ENCODE measurements around the gene IKBKG.
"Not testable (repeated sequence)": the region's sequence is repeated elsewhere in the genome, so short reads cannot be mapped to it uniquely, and the experiment has no call there.

Gene IKBKG

DNA sequence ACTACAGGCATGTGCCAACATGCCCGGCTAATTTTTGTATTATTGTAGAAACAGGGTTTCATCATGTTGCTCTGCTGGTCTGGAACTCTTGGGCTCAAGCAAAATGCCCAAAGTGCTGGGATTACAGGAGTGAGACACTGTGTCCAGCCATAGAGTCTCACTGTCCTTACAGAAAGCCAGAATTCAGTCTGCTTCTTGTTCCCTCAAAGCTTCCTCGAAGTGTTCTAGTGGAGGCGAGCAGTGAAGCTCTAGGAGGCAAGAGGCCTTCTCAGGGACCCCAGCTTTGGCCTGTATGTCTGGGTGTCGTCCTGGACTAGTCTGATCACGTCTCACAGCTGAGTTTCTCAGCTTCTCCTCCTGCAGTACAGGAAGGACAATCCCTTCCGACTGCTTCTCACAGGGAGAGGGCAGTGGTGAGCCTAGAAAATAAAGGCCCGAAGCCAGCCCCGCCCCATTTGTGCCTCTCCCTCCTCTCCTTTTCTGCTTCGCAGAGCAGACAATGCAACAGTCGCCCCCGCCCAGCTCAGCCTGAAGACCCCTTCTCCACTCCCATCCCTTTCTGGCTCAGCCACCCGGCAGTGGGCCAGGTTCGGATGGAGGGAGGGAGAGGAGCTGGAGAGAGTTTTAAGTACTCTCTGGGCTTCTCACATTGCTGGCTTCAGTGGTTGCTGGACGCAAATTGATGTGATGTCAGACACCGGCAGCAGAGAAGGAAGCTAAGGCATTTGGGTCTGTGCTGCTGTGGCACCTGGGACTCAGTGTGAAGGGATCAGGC lies 20.3 kb upstream of the IKBKG start:
- no peak for DNase-seq (ENCODE audit: low read depth in 2 of 2)

DNA sequence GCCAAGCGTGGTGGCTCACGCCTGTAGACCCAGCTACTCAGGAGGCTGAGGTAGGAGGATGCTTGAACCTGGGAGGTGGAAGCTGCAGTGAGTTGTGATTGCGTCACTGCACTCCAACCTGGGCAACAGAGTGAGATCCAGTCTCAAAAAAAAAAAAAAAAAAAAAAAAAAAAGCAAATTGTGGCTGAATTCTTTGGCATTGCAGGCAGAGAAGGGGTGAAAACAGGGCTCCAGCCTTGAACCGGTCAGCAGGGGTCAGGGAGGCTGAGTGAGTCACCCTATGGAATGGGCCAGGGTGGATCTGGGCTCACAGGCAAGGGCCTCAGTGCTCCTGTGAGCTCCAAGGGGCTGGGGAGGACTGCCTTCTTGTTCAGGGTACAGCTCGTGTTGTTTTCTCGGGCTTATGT lies 18.2 kb upstream of the IKBKG start:
- DNase-seq (ENCODE audit: low read depth in 2 of 2), result no peak

DNA sequence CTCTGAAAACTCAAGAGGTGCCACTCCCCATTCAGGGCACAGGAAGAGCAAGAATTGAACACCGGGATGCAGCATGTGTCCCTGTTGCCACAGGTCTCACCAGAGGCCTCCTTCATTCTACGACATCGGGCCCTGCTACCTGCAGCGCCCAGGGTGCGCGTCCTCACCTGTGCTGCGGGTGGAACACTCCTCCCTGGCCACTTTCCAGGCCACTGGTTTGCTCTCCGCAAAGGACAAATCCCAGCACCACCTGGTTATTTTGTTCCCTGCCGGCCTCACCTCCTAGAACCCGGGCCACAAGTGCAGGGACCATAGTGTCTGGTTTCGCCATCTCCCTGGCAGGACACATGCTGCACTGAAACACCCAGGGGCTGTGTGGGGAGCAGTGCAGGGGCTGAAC lies 17.1 kb upstream of the IKBKG start:
- no peak for DNase-seq (ENCODE audit: low read depth in 2 of 2)

DNA sequence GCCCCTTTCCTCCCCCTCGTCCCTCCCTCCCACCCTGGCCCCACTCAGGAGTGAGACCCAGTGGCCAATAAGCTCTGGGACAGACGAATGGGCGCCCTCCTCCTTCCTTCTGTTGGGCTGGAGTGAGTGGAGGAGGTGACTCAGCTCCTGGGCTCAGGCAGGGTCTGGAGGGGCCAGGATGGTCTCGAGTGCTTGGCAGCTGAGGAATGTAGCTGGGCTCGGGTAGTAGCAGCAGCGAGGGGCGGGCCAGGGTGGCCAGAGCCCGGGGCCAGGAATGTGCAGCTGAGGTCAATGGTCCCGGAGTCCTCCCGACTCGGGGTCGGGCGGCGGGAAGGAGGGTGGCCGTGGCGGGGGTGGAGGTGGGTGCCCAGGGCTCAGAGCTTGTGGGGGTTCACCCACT lies 15.8 kb upstream of the IKBKG start:
- no peak for DNase-seq (ENCODE audit: low read depth in 2 of 2)

DNA sequence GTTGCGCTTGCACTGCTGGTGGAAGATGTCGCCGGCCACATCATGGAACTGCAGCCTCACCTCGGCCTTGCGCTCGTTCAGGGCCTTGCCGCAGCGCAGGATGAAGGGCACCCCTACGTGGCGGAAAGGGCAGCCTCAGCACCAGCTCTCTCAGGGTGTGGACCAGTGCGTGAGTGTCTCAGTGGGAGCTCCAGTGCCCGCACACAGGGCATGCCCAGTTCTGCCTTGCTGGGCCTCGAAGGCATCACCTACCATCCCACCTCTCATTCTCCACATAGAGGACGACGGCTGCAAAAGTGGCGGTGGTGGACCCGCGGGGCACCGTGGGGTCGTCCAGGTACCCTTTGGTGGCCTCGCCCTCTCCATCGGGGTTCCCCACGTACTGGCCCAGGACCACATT lies 14.7 kb upstream of the IKBKG start:
- no peak for DNase-seq (ENCODE audit: low read depth in 2 of 2)

DNA sequence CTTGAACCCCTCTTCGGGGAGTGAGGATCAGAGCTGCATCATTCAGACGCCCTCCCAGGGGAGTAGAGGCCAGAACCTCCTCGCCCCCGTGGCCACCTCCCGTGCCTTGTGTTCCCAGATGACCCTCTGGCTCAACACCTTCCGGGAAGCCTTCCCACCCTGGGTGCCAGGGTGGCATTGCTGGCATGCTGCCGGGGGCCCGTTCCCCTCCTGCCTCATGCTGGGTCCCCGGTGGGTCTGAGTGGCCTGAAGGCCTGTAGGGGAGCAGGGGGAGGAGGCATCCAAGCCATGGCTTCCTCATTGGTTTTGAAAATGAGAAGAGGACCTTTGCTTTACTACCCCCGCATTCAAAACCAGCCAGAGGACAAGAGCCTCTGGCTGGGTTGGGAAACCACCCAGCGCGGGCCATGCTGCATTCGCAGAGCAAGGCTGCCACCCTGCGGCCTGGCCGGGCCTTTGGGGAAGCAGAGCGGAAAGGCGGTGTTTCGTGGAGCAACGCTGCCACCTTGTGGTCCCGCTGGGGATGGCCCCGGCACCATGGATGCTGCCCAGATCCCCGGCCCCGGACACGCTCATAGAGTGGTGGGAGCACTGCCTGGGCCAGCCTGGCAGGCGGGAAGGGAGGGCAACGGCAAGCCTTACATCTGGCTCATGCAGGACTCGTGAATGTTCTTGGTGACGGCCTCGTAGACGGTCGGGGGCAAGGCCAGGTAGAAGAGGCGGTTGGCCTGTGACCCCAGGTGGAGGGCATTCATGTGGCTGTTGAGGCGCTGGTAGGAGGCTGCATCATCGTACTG lies 12.7 kb upstream of the IKBKG start:
- DNase-seq (ENCODE audit: low read depth in 2 of 2), result peak; percentile 75 to 80

DNA sequence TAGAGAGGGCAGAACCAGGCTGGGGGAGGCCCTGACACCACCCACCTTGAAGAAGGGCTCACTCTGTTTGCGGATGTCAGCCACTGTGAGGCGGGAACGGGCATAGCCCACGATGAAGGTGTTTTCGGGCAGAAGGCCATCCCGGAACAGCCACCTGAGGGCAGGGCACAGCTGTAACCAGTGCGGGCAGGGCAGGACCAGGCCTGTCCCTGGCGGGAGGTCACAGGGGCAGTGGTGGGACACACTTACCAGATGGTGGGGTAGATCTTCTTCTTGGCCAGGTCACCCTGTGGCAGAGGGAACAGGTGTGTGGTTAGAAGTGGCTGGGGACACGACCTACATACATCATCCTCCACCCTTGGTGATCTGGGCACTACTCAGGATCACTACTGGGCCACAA lies 11.5 kb upstream of the IKBKG start:
- no peak for DNase-seq (ENCODE audit: low read depth in 2 of 2)

DNA sequence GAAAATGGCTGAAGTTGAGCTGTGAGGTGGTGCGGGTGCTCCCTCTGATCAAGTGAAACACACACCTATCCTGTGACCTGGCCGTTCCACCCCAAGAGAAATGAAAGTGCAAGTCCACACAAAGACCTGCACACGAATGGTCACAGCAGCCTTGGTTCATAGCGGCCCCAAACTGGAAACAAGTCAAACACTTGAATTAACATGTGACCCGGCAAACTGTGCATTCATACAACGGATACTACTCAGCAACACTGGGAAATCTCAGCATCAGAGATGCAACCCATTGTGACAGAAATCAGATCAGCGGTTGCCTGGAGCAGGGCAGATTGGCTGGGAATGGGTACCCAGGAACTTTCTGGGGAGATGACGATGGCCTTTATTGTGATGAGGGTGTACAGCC lies 8.3 kb upstream of the IKBKG start:
- no peak for DNase-seq (ENCODE audit: low read depth in 2 of 2)

DNA sequence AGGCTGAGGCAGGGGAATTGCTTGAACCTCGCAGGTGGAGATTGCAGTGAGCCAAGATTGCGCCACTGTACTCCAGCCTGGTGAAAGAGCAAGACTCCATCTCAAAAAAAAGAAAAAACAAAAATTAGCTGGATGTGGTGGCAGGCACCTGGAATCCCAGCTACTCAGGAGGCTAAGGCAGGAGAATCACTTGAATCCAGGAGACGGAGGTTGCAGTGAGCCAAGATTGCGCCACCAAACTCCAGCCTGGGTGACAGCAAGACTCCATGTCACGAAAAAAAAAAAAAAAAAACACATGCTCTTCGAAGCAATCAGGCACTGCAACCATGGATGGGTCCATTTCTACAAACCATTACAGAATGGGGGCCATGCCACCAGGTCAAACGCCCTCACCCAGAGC lies 7.1 kb upstream of the IKBKG start:
- DNase-seq (ENCODE audit: low read depth in 2 of 2), result not testable (repeated sequence)

DNA sequence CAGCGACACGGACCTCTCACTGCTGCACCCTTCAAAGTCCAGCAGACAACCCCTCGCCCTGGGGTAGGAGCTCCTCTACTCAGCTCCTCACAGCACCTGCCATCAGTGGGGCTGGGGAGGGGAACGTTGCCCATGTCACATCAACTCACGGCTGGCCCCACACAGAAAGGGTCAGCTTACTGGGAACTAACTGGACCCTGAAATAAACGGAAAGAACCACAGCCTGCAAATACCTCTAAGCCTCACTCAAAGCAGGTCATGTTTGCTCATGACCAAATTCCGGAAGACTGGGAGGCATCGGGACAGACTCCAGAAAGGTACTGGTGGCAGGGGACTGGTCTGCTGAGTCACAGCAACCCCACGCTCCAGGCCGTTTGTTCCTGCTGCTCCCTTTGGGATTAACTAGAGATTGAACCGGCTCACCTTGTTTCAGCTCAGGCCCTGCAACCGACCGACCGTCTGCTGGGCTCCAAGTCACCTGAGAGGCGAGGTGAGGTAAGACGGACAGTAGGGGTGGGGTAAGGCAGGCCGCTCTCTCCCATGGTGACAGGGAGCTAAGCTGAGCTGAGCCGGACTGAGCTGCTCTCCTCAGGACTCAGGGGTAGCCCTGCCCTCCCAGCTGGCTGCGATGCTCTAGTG lies 6.4 kb upstream of the IKBKG start:
- no peak for DNase-seq (ENCODE audit: low read depth in 2 of 2)

DNA sequence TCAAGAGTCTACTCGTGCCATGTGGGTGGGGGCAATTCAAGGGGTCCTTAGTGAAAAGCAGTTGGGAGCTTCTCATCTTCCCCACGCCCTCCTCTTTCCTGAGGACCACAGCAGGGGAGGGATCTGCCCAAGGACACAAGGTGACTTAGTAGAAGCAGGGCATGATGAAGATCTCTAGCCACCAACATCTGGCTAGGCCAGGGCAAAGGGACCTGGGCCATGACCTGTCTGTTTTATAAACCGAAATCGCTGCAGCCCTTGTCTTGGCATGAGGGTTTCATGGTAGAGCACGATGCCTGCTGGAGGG lies 5.9 kb upstream of the IKBKG start:
- DNase-seq (ENCODE audit: low read depth in 2 of 2), result no peak

DNA sequence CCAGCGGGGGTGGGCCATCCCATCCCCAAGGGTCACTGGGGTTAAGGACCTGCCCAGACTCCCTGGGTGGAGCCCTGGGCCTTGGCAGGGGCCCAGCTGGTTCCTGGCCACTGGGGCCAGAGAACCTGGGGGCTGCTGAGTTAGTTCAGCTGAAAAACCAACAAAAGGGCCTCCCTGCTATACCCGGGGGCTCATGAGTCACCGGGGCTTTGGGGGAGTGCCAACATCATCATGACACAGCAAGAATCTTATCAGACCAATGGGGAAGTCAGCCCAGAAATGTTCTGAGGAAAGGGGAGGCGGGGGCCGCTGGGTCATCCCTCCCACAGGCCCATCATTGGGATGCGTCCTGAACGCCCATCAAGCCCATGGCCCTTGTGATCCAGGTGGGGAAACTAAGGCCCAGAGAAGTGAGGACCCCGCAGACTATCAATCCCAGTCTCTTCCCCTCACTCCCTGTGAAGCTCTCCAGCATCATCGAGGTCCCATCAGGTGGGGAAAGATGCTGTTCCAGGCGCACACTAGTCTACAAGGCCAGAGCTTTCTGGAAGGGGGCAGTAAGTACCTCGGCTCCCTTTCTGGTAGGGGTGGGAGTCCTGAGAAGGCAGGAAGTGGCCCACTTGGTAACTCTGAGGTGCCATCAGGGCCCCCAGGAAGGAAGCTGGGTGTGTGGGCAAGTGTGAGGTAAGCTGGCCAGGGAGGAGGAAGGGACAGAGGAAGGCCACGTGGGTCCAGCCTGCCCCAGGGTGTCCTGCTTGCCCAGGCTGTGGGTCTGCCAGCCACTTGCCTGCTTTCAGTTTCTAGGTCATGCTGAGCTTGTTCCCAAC lies 5.3 kb upstream of the IKBKG start:
- no peak for DNase-seq (ENCODE audit: low read depth in 2 of 2)

DNA sequence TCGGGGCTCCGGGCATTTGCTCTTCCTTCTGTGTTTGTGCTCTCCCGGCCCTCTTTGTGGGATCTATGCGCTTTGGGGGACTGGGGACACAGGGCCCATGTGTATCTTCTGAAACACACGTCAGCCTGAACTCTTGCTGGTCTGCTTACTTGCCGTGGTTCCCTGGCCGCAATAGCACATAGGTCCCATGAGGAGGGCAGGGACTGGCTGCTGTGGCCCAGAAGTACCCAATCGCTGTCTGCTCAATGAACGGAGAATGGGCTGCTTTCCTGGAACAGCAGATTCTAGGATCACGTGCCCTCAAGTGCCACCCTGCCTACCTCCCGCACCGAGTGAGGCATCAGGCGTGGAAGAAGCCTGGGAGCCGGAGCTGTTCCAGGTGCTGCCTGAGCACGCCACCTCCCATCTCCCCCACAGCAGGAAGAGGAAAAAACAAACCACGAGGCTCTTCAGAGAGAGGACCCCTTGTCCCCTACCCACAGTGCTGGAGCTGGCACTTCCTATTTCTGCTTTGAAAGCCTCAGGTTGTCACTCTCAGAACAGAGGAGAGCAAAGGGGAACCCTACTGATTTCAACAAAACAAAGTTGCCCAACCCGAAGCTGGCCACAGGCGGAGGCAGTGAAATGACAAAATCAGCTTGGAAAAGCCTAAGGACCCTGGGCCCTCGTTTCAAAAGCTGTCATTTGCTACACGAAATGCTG lies 4.5 kb upstream of the IKBKG start:
- no peak for DNase-seq (ENCODE audit: low read depth in 2 of 2)

DNA sequence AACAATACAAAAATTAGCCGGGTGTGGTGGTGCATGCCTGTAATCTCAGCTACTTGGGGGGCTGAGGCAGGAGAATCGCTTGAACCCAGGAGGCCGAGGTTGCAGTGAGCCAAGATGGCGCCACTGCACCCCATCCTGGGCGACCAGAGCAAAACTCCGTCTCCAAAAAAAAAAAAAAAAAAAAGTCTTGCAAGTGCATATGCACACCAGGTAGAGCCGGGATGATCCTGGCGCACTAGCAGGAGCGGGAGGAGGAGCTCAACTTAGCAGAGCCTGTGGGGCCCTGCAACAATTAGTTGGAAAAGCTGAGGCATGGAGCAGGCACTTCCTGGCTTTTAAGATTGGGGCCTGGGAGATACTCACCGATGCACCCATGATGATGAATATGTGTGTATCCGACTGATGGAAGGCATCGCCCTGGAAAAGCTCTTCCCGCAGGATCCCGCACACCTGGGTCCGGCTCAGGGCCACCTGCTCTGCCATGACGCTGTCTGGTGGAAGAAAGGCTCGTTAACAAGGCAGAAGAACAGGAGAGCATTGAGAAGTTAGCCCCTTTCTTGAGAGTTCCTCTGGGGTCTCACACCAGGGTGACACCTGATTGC lies 1.6 kb upstream of the IKBKG start:
- DNase-seq (ENCODE audit: low read depth in 2 of 2), result no peak

DNA sequence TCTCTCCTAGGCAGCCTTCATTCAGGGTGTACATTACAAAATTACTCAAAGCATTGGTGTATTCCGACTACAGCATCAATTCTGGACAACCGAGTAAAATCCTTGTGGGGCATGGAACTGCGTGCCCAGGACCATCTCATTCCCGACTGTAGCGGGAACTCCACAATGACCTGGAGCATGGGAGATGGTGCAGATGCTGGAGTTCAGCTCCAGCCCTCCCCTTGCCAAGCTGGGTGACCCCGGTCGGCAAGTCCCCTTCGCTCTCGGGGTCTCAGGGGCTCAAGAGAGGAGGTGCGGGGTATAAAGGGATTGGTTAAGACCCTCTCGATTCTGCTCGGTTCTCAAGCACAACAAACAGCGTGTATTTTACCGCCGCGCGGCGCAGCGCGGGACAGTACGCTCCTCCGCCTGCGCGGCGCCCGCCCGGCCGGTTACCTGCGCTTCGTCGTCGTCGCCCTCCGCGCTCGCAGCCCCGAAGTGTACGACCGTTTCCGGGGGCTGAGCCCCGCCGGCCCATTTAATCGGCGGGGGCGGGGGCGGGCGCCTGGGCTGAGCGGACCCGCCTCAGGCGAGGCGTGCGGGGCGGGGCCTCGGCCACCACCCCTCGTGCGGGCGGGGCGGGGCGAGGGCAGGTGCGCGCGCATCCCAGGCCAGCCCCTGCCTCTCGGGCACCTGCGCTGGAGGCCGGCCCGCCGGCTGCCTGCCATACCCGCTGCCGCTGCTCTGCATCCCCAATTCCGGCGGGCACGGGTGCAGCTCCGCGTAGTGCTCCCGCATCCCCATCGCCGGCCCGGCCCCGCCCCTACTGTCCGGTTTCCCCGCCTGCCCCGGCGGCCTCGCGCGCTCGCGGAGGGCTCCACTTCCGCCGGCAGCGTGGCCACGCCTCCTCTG lies 821 bp upstream of the IKBKG start, which contains the start of gene G6PD:
Gene G6PD, minus strand, starts transcription at position 493 of the 891 bp plus-strand sequence. CDS start 691 bp downstream, outside the sequence.
- DNase-seq (ENCODE audit: low read depth in 2 of 2), result peak; percentile 59 to 66

DNA sequence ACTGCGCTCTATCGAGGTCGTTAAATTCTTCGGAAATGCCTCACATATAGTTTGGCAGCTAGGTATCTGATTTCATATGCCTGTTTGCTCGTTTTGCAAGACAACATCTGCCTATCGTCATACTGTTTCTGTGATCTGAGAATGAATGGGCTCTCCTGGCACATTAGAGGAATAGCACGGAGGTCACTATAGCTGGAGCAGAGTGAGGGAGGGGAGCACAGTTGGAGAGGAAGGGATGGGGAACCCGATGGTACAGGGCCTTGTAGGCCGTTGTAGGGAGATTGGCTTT lies 552 bp downstream of the IKBKG start:
- DNase-seq (ENCODE audit: low read depth in 2 of 2), result no peak

DNA sequence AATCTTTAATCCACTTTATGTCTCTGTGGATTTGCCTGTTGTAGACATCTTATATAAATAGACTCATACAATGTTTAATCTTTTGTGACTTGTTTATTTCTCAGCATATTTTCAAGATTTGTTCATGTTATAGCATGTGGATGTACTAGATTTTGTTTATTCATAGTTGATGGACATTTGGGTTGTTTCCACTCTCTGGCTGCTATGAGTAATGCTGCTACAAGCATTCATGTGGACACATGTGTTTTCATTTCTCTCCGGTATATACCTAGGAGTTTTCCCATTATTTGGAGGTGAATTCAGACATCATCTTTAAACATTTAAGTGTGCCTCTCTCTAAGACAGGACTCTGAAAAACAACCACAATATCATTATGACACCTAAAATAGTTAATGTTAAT lies 2.3 kb downstream of the IKBKG start:
- DNase-seq (ENCODE audit: low read depth in 2 of 2), result no peak

DNA sequence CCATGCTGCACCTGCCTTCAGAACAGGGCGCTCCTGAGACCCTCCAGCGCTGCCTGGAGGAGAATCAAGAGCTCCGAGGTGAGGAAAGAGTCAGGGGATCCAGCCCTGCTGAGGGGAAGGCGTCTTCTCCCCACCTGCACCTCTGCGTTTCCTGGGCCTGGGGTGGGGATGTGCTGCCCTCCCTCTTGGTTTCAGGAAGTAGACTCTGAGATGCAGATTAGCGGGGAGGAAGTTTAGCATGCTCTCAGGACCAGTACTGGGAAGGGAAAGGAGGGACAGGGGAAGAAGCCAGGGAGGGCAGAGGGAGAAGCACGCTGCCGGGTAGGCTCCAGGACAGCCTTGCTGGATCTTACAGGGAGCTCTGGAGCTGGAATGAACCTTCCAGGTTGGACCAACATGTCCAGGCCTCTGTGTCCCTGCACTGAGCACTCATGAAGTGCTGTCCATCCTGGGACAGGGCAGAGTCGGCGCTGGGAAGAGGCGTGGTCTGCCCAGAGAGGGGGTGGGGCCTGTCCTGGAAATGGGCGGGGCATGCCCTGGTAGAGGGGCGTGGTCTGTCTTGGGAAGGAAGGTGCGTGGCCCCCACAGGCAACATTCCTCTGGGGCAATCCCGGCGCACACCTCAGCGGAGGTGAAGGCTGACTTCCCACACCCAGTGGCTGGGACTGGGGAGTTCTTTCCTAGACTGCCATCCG lies 4.8 kb downstream of the IKBKG start:
- not testable (repeated sequence) for DNase-seq (ENCODE audit: low read depth in 2 of 2)

DNA sequence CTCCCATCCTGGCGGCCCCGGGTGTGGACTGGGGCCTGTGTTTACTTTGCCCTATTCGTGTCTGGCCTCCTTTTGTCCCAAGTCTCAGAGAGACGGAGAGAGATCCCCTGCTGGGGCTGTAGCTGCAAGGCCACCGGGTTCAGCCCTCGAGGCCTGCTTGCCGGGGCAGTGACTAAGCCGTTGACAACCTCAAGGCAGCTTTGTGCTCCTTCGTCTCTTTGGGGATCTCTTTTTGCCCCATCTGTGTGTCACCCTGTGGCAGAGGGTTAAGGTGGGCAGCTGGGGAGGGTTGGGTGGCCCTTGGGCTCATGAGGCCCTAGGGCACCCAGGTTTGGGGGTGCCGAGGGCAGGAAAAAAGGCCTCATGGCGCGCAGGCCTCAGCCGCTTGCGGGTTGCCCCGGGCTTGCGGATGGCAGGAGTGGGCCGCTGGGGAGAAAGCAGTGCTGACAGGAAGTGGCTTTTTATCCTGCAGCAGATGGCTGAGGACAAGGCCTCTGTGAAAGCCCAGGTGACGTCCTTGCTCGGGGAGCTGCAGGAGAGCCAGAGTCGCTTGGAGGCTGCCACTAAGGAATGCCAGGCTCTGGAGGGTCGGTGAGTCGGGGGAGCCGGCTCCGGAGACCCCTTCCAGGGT lies 10.8 kb downstream of the IKBKG start:
- DNase-seq (ENCODE audit: low read depth in 2 of 2), result not testable (repeated sequence)
